Measurements from ENCODE around the gene DOCK8. TPM values are rescaled to one million over a fixed set of nuclear protein-coding genes. Genes with fewer than 3 reads are reported as not detected.
"Not testable (repeated sequence)": the region's sequence is repeated elsewhere in the genome, so short reads cannot be mapped to it uniquely, and the experiment has no call there.

DOCK8 gene
- total RNA-seq, 1 experiment from 2014 or later = not detected

- DNase-seq (ENCODE audit: low read depth) = peak; percentile 3
These were observed 10.2 kb downstream of the DOCK8 start for GRCh38 chr9:224582-225520.

- no peak for DNase-seq (ENCODE audit: low read depth)
These were observed 13.2 kb downstream of the DOCK8 start for GRCh38 chr9:227860-228259.

GRCh38 chr9:228929-229695, 14.4 kb downstream of the DOCK8 start:
- DNase-seq (ENCODE audit: low read depth) = no peak

- DNase-seq (ENCODE audit: low read depth) = not testable (repeated sequence)
These were observed 17.0 kb downstream of the DOCK8 start for GRCh38 chr9:231625-232024.

- DNase-seq (ENCODE audit: low read depth) = not testable (repeated sequence)
These were observed 19.0 kb downstream of the DOCK8 start for GRCh38 chr9:233708-234107.

- DNase-seq (ENCODE audit: low read depth) = no peak
These were observed 22.6 kb downstream of the DOCK8 start for GRCh38 chr9:237141-237857.

- DNase-seq (ENCODE audit: low read depth) = no peak
These were observed 23.2 kb downstream of the DOCK8 start for GRCh38 chr9:237858-238345.

GRCh38 chr9:242461-243080, 27.9 kb downstream of the DOCK8 start:
- DNase-seq (ENCODE audit: low read depth) = peak; percentile 7

GRCh38 chr9:248278-248961, 33.8 kb downstream of the DOCK8 start:
- no peak for DNase-seq (ENCODE audit: low read depth)

- no peak for DNase-seq (ENCODE audit: low read depth)
These were observed 34.4 kb downstream of the DOCK8 start for GRCh38 chr9:249025-249424.

GRCh38 chr9:250039-250438, 35.4 kb downstream of the DOCK8 start:
- DNase-seq (ENCODE audit: low read depth) = peak; percentile 1

GRCh38 chr9:250625-251024, 36.0 kb downstream of the DOCK8 start:
- no peak for DNase-seq (ENCODE audit: low read depth)

GRCh38 chr9:251398-251797, 36.7 kb downstream of the DOCK8 start:
- DNase-seq (ENCODE audit: low read depth) = no peak

- no peak for DNase-seq (ENCODE audit: low read depth)
These were observed 38.9 kb downstream of the DOCK8 start for GRCh38 chr9:253539-253938.

- no peak for DNase-seq (ENCODE audit: low read depth)
These were observed 39.9 kb downstream of the DOCK8 start for GRCh38 chr9:254516-254915.

GRCh38 chr9:257957-258356, 43.3 kb downstream of the DOCK8 start:
- no peak for DNase-seq (ENCODE audit: low read depth)

- DNase-seq (ENCODE audit: low read depth) = no peak
These were observed 45.0 kb downstream of the DOCK8 start for GRCh38 chr9:259405-260404.

- DNase-seq (ENCODE audit: low read depth) = no peak
These were observed 49.6 kb downstream of the DOCK8 start for GRCh38 chr9:264231-264630.

GRCh38 chr9:265209-265870, 50.7 kb downstream of the DOCK8 start:
- no peak for DNase-seq (ENCODE audit: low read depth)

Data from LHCN-M2 (cell line).